SK-N-SH treated with all-trans-retinoic acid at 6 μM for 48 hours (cell line): Measurements from ENCODE around the gene ADO.

ENCODE experiments used
- ATAC-seq: fragments of 200-7000 bp; cut with Tn5 transposase; 3 replicates; pipeline ENCODE4 v1.9.1; 2020; ENCODE audit warnings: mild to moderate bottlenecking, moderate library complexity
- ARNTL ChIP-seq: fragments of 450-650 bp; formaldehyde crosslinking; IDR thresholded peaks from 2 replicates; pipeline ENCODE4 v1.5.0; 2020; ENCODE audit warnings: low read depth, mild to moderate bottlenecking, moderate library complexity, borderline replicate concordance
- BACH2 ChIP-seq: fragments of 250-450 bp; sonication (Bioruptor Pico); IDR thresholded peaks from 2 replicates; pipeline ENCODE4 v1.9.0; 2021; ENCODE audit warnings: mild to moderate bottlenecking, borderline replicate concordance
- CSDC2 ChIP-seq: fragments of 250-450 bp; sonication (Bioruptor Pico); IDR thresholded peaks from 2 replicates; pipeline ENCODE4 v1.5.0; 2020; ENCODE audit warnings: mild to moderate bottlenecking, moderate library complexity
- ESRRG ChIP-seq: fragments of 250-450 bp; sonication (Bioruptor Pico); IDR thresholded peaks from 2 replicates; pipeline ENCODE4 v1.6.1; 2021; ENCODE audit warnings: mild to moderate bottlenecking
- GLIS3 ChIP-seq: fragments of 250-450 bp; sonication (Bioruptor Pico); IDR thresholded peaks from 2 replicates; pipeline ENCODE4 v1.5.0; 2020; ENCODE audit warnings: mild to moderate bottlenecking, moderate library complexity
- ISL1 ChIP-seq: fragments of 250-450 bp; sonication (Bioruptor Pico); IDR thresholded peaks from 2 replicates; pipeline ENCODE4 v2.1.2; 2022; ENCODE audit warnings: mild to moderate bottlenecking, moderate library complexity
- POU6F1 ChIP-seq: fragments of 250-450 bp; sonication (Bioruptor Pico); IDR thresholded peaks from 2 replicates; pipeline ENCODE4 v1.8.0; 2021; ENCODE audit warnings: low read depth, mild to moderate bottlenecking, moderate library complexity, borderline replicate concordance
- PPARA ChIP-seq: fragments of 250-450 bp; sonication (Bioruptor Pico); IDR thresholded peaks from 2 replicates; pipeline ENCODE4 v1.5.0; 2020; ENCODE audit warnings: mild to moderate bottlenecking, borderline replicate concordance
- RARB ChIP-seq: fragments of 250-450 bp; sonication (Bioruptor Pico); IDR thresholded peaks from 2 replicates; pipeline ENCODE4 v1.8.0; 2021; ENCODE audit warnings: mild to moderate bottlenecking, moderate library complexity
- SNAI2 ChIP-seq: fragments of 250-450 bp; sonication (Bioruptor Pico); IDR thresholded peaks from 2 replicates; pipeline ENCODE4 v1.5.0; 2020; ENCODE audit warnings: mild to moderate bottlenecking, moderate library complexity
- TCF4 ChIP-seq: fragments of 250-450 bp; sonication (Bioruptor Pico); IDR thresholded peaks from 2 replicates; pipeline ENCODE4 v1.8.0; 2021; ENCODE audit warnings: mild to moderate bottlenecking, moderate library complexity, borderline replicate concordance
- TOX ChIP-seq: fragments of 250-450 bp; sonication (Bioruptor Pico); IDR thresholded peaks from 2 replicates; pipeline ENCODE4 v1.8.0; 2021; ENCODE audit warnings: mild to moderate bottlenecking, moderate library complexity, borderline replicate concordance
- TSHZ2 ChIP-seq: fragments of 250-450 bp; sonication (Bioruptor Pico); IDR thresholded peaks from 2 replicates; pipeline ENCODE4 v1.5.0; 2020; ENCODE audit warnings: mild to moderate bottlenecking, moderate library complexity
- ZC3H10 ChIP-seq: fragments of 250-450 bp; sonication (Bioruptor Pico); IDR thresholded peaks from 2 replicates; pipeline ENCODE4 v1.5.1; 2021; ENCODE audit warnings: mild to moderate bottlenecking, moderate library complexity
- ZFP3 ChIP-seq: fragments of 250-450 bp; sonication (Bioruptor Pico); IDR thresholded peaks from 2 replicates; pipeline ENCODE4 v1.5.0; 2020; ENCODE audit warnings: mild to moderate bottlenecking, moderate library complexity
- ZFP30 ChIP-seq: fragments of 450-650 bp; formaldehyde crosslinking; IDR thresholded peaks from 2 replicates; pipeline ENCODE4 v1.5.0; 2022; ENCODE audit warnings: mild to moderate bottlenecking, moderate library complexity
- ZNF565 ChIP-seq: fragments of 450-650 bp; formaldehyde crosslinking; conservative IDR thresholded peaks from 2 replicates; pipeline ENCODE4 v1.5.0; 2020; ENCODE audit warnings: low read depth, mild to moderate bottlenecking, moderate library complexity
- ZNF70 ChIP-seq: fragments of 450-650 bp; formaldehyde crosslinking; IDR thresholded peaks from 2 replicates; pipeline ENCODE4 v1.5.0; 2020; ENCODE audit warnings: mild to moderate bottlenecking, moderate library complexity
- TF ChIP-seq, protein P1 (sequence below): fragments of 250-450 bp; sonication (Bioruptor Pico); IDR thresholded peaks from 2 replicates; pipeline ENCODE4 v1.5.1; 2020; ENCODE audit warnings: low read depth, mild to moderate bottlenecking, moderate library complexity
- TF ChIP-seq, protein P2 (sequence below): fragments of 250-450 bp; sonication (Bioruptor Pico); IDR thresholded peaks from 2 replicates; pipeline ENCODE4 v1.8.0; 2020; ENCODE audit warnings: mild to moderate bottlenecking, moderate library complexity, borderline replicate concordance

ADO gene

GRCh38 chr10:62805231-62806099 lies 945 bp downstream of the ADO start:
- peak; percentile 70 for ATAC-seq
- TF ChIP-seq ESRRG (no peak), BACH2 (no peak), CSDC2 (CRISPR knock-in tag) (no peak), ZC3H10 (CRISPR knock-in tag) (no peak), TOX (CRISPR knock-in tag) (no peak), POU6F1 (CRISPR knock-in tag) (no peak), ZNF565 (no peak), TSHZ2 (CRISPR knock-in tag) (no peak), TCF4 (CRISPR knock-in tag) (no peak), ARNTL (CRISPR knock-in tag) (no peak)
- TF ChIP-seq, protein P1, sequence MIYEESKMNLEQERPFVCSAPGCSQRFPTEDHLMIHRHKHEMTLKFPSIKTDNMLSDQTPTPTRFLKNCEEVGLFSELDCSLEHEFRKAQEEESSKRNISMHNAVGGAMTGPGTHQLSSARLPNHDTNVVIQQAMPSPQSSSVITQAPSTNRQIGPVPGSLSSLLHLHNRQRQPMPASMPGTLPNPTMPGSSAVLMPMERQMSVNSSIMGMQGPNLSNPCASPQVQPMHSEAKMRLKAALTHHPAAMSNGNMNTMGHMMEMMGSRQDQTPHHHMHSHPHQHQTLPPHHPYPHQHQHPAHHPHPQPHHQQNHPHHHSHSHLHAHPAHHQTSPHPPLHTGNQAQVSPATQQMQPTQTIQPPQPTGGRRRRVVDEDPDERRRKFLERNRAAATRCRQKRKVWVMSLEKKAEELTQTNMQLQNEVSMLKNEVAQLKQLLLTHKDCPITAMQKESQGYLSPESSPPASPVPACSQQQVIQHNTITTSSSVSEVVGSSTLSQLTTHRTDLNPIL (CRISPR knock-in tag), result no peak

GRCh38 chr10:62806251-62806650 lies 1.7 kb downstream of the ADO start:
- TF ChIP-seq ESRRG (no peak), SNAI2 (CRISPR knock-in tag) (no peak), ZNF70 (CRISPR knock-in tag) (no peak), POU6F1 (CRISPR knock-in tag) (no peak), PPARA (CRISPR knock-in tag) (no peak), ZFP30 (CRISPR knock-in tag) (no peak), ZFP3 (CRISPR knock-in tag) (no peak), ZNF565 (no peak), ISL1 (CRISPR knock-in tag) (no peak), GLIS3 (CRISPR knock-in tag) (no peak), TCF4 (CRISPR knock-in tag) (no peak), ARNTL (CRISPR knock-in tag) (no peak), TSHZ2 (CRISPR knock-in tag) (no peak), RARB (no peak), TOX (CRISPR knock-in tag) (no peak), BACH2 (no peak), CSDC2 (CRISPR knock-in tag) (no peak)
- TF ChIP-seq, protein P2, sequence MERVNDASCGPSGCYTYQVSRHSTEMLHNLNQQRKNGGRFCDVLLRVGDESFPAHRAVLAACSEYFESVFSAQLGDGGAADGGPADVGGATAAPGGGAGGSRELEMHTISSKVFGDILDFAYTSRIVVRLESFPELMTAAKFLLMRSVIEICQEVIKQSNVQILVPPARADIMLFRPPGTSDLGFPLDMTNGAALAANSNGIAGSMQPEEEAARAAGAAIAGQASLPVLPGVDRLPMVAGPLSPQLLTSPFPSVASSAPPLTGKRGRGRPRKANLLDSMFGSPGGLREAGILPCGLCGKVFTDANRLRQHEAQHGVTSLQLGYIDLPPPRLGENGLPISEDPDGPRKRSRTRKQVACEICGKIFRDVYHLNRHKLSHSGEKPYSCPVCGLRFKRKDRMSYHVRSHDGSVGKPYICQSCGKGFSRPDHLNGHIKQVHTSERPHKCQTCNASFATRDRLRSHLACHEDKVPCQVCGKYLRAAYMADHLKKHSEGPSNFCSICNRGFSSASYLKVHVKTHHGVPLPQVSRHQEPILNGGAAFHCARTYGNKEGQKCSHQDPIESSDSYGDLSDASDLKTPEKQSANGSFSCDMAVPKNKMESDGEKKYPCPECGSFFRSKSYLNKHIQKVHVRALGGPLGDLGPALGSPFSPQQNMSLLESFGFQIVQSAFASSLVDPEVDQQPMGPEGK (CRISPR knock-in tag), result no peak
- ATAC-seq, result no peak
